HG03571 (cell line): ENCODE measurements around the gene P2RY14.

ENCODE experiments used
- ATAC-seq: cut with Tn5 transposase; IDR thresholded peaks from one replicate; pipeline ENCODE4 v1.9.1; 2021; ENCODE audit not compliant: unreplicated experiment

Gene P2RY14

DNA sequence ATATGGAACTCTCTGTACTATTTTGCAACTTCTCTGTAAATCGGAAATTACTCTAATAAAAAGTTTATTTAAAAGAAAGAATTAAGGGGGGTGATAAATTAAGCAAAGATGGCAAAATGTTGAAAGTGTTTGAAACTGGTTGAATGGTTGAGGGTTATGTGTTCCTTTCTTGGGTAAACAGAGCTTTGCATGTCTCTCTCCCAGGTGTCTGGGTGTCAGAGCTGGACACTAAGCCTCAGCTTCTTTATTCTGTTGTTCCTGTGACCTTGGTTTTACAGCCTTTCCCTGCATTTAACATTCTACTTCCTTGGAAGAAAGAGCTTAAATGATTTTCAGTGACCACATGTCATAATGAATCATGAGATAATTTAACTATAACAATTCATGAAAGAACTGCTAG is 82.5 kb downstream of the P2RY14 start:
- ATAC-seq, result no peak

DNA sequence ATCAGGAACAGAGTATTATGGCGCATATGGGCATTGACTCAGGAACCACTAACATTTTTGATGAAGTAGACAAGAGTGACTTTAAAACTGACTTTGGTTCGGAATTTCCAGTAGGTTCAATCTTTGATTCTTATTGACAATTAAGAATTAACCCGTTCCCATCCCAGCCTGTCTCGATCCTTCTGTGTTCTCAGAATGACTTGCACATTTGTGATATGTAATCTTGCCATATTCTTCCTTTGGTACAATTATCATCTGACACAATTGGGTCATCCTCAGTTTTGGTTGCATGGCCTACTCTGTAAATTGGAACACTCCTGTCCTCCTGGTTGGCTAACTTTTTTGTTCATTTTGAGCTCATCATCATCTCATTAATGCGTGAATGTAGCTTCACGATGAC is 85.8 kb downstream of the P2RY14 start:
- ATAC-seq, result no peak

DNA sequence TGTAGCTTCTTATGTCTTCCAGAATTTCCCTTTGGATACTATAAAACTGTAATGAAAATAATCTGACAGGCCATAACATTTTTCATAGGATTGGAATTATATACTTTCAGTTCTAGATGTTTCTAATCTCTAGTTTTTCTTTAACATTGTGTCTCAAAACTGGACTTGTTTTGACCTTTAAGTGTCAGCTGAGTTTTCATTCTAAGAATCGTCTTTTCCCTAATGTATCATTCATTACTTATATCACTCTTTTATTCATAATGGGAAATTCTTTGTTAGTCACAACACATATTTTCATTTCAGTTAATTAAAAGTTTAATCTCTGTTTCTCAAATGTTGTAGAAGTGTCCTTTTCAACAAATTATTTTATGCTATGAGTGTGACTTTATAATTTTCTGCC is 87.2 kb downstream of the P2RY14 start:
- no peak for ATAC-seq

DNA sequence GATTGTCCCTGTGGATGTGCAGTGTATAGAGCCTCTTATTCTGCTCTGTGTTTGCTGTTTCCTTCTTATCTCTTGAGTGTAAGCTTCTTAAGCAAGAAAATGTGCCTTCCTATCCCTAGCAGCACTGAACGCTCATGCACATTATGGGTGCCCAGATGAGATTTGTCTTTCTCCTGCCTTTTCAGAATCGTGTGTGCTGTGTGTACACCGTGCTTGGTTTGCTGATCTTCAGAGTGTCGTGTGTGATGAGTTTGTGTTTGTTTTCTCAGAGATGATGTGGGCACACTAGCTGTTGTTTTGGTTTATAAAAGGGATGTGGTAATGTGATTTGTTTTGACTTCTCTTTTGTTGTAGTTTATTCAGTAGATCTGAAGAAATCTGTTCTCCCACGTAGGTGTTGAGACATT is 95.1 kb downstream of the P2RY14 start:
- no peak for ATAC-seq

DNA sequence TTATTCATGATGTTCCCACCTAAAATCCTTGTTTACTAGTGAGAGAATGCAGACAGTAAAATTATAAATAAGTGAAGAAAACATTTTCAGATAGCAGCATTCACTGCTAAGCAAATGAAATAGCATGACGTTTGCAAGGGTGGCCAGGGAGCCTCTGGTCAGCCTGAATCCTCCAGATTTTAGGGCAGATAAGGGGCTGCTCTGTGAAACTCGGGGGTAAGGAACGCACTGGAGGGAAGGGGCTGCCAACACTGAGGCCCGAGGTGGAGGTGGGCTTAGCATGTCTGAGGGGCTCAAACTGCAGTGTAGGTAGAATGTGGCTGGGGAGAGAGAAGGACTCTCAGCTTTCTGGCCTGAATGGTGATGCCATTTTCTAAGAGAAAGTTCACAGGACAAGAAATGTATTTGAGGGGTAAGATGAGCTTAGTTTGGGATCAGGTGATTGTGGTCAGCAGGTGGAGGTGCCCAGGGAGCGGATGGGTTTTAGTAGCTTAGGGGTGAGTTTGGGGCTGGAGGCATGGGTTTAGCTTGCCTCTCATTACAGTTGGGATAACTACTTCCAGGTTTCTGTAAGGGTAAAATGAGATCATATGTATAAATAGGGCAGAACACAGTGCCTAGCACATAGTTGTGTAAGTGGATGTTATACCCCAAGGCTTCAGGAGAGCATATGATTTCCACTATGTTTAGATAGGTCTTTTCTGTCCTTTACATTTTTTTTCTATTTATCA is 95.8 kb downstream of the P2RY14 start:
- ATAC-seq, result no peak

DNA sequence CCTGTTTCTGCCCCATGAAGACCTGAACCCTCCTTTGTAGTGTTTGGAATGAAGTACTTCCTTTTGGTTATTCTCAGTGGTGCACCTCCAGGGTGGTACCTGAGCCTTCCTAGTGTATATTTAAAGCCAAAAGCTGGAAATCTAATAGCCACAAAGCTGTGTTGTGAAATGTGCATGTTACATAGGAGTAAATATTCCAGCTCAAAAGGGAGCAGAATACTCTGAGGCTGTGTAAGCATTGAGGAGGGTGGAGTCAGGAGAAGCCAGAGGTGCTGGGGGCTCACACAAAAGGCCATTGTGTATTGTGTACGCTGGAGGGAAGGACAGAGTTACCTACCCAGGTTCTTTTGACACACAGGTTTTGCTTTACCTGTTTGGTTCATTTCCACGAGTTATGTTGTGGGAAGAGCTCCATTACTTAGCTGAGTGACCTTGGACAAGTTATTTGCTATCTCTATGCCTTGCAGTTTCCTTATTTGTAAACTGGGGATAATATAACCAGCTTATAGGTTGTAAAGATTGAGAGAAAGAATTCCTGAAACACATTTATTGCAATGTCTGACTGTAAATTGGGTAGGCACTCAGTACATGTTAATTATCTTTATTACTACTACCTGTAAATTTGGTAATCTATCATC is 100.0 kb downstream of the P2RY14 start:
- ATAC-seq, result no peak

DNA sequence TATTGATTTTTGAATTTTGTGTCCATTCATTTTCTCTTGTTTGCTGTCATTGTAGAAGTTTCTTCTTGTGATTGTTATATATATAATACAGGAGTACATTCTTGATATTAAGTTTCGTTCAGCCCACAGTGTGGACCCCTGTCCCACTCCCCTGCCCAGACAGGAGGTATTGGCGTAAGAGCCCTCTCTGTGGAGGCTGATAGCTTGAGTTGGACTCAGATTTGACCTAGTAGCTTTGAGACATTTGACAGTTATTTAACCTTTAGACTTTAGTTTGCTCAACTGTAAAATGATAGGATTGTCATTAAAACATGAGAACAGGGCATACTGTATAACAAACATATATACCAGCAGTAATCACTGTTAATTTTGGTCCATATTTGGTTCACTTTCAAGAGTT is 102.4 kb downstream of the P2RY14 start:
- no peak for ATAC-seq

DNA sequence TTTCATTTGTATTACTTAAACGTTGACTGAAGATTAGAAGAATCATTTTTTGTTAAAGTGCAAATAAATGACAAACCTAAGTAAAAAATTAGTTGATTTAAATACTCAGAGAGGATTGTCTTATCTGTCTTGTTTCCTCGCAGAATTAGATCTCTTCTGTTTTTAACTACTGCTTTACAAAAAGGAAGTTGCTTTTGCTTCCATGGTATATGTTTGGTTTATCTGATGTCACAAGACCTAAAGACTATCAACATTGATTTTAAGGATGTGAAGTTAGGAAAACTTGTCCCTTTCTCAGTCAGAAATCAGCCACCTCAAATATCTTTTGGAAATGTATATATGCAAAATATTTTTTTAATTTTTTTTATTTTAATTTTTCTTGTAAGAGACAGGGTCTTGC is 104.0 kb downstream of the P2RY14 start:
- no peak for ATAC-seq

DNA sequence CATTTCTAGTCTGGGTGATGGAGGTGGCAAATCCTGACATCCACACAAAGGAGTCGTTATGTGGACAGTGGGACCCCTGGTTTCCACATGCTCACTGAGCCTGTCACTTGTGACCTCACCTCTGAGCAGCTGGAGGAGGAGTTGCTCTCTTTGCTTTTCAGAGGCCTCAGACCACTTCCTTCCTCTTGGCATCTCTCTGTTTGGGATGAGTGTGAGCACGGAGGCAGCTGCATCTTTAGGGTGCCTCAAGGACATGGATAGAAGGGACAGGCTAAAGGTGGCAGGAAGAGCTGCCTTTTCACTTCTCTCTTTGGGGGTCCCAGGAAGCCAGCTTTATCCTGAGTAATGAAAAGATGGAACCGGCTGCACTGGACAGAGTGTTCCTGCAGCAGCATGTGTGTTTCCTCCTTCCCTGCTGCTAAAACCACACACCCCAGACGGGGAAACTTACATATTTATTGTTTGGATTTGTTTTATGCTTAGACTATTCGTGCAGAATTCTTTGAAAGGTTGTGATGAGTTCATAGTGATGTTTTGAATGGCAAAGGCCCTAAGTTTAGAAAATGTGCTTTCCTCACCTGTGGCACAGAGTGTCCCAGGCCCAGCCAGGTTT is 107.1 kb downstream of the P2RY14 start:
- ATAC-seq, result peak; percentile 71

DNA sequence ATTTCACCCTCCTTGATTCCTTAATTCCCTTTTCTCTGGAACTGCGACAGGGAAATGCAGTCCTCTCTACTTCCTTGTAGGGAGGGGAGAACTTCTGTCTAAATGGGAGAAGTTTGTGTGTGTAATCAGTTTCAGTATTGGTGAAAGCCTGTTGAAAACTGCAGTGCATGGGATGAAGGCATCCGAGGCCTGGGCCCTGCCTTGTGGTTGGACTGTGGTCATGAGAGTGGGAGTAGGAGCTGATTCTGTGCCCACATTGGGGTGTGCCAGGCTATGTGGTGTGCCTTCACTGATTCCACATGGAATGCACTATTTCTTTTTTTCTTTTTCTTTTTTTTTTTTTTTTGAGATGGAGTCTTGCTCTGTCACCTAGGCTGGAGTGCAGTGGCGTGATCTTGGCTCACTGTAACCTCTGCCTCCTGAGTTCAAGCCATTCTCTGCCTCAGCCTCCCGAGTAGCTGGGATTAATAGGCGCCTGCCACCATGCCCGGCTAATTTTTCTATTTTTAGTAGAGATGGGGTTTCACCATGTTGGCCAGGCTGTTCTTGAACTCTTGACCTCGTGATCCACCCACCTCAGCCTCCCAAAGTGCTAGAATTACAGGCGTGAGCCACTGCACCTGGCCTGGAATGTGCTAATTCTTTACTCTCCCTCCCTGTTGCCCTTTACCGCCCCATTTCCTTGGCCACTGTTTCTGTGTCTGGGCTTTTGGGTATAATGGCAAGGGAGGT is 108.2 kb downstream of the P2RY14 start:
- peak; percentile 34 for ATAC-seq

DNA sequence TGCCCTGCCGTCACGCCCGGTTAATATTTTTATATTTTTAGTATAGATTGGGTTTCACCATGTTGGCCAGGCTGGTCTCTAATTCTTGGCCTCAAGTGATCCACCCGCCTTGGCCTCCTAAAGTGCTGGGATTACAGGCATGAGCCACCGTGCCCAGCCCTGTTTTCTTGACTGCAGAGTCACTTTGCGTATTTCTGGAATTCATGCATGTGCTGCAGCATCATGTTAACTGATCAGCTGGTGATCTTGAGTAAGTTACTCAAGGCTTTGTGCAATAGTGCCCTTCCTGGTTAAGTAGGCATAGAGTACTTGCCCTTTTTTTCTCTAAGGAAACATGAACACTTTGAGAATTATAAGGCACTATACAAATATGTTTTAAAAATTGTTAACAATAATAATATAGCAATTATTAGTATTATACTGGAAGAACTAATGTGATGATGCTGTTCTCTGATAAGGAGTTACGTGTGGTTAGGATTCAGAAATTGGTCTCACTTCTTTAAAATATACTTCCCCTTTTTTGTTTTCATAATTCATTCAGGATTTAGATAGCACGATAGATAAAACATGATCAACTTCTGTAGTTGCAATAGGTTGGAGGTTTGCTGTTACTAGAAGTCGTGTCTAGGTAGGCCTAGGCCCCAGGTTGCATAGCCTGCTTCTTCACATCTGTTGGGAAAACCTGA is 108.9 kb downstream of the P2RY14 start:
- ATAC-seq, result peak; percentile 40

DNA sequence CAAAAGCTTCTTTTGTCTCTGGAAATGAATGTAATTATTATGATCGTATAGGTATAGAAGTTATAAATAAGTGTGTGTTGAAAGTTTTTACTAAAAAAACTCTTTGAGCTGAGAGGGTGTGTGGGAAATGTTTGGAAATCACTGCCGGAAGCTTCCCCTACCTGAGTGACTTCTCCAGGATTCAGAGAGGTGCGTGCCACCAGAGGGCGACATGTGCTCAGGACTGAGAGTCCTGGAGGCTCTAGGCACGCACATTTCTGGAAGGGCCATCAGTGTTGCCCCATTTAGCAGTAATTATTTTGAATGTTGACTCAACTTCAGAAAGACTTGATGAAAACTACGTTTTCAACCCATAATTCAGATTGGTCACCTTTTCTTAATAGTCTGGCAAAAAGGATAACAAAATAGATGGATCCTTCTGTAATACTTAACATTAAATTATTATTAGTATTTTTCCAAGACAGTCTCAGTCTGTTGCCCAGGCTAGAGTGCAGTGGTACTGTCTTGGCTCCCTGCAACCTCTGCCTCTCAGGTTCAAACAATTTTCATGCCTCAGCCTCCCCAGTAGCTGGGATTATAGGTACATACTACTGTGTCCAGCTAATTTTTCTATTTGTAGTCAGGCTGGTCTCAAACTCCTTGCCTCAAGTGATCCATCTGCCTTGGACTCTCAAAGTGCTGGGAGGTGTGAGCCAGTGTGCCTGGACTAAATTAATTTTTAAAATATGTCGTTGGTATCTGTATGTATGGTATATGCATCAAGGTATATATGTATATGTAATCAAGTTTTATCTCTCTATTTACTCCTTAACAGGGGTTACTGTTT is 109.9 kb downstream of the P2RY14 start:
- ATAC-seq, result peak; percentile 39

DNA sequence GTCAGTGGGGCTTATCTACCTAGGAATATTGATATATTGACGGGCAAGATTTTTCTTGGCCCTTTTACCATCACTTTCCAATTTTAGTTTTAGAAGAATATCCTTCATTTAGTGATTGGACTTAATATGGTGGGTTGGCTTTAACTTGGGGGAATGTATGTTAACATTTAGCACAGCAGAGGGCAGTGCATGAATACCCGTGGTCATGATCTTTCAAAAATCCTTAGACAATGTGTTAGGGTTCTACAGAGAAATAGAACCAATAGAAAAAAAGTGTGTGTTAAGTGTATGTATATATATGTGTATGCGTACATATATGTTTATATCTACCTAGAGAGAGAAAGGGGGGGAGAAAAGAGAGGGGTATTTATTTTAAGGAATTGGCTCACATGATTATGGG is 112.2 kb downstream of the P2RY14 start:
- ATAC-seq, result no peak

DNA sequence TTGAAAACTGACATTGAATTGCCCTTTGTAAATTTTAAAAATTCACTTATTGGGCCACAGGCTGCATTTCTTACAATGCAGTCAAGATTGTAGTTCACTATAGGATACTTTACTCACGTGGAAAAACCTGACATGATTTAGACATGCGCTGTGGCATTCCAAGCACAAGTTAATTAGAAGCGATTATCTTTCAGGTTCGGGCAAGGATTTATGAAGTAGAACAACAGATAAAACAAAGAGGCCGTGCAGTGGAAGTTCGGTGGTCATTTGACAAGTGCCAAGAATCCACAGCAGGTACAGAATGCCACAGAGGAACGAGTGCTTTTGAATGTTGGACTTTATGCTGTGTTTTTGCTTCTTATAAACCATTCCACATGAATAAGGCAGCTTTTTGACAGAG is 113.1 kb downstream of the P2RY14 start:
- no peak for ATAC-seq
